H9 (cell line): ENCODE measurements around the gene MTA1. TPM values are rescaled to one million over a fixed set of nuclear protein-coding genes. Genes with fewer than 3 reads are reported as not detected.

Experiments
- DNase-seq: peaks from one replicate; pipeline ENCODE4 v3.0.0-alpha.2; 2017
- H2AFZ ChIP-seq: one replicate; pipeline ENCODE4 v1.6.1; 2013; ENCODE audit warnings: mild to moderate bottlenecking, low read length, control low read depth, moderate library complexity
- H2AK5ac ChIP-seq: 2 replicates; pipeline ENCODE4 v1.6.1; 2013; ENCODE audit warnings: low read length, control low read depth, mixed read lengths; ENCODE audit not compliant: insufficient read length
- H2BK120ac ChIP-seq: one replicate; pipeline ENCODE4 v1.6.1; 2013; ENCODE audit warnings: low read depth, mild to moderate bottlenecking, low read length, control low read depth, inconsistent platforms; ENCODE audit not compliant: poor library complexity, severe bottlenecking
- H2BK12ac ChIP-seq: 2 replicates; pipeline ENCODE4 v1.6.1; 2013; ENCODE audit warnings: low read length, control low read depth, mixed read lengths, low read depth; ENCODE audit not compliant: insufficient read length
- H2BK15ac ChIP-seq: 2 replicates; pipeline ENCODE4 v1.6.1; 2013; ENCODE audit warnings: low read depth, low read length, control low read depth
- H2BK20ac ChIP-seq: one replicate; pipeline ENCODE4 v1.6.1; 2013; ENCODE audit warnings: low read depth, mild to moderate bottlenecking, low read length, control low read depth, inconsistent platforms; ENCODE audit not compliant: poor library complexity, severe bottlenecking
- H2BK5ac ChIP-seq: 2 replicates; pipeline ENCODE4 v1.6.1; 2013; ENCODE audit warnings: low read length, control low read depth, mixed read lengths; ENCODE audit not compliant: insufficient read length
- H3K14ac ChIP-seq: 2 replicates; pipeline ENCODE4 v1.6.1; 2013; ENCODE audit warnings: low read length, control low read depth; ENCODE audit not compliant: insufficient read depth
- H3K18ac ChIP-seq: 2 replicates; pipeline ENCODE4 v1.6.1; 2013; ENCODE audit warnings: low read depth, mild to moderate bottlenecking, mixed read lengths, low read length, control low read depth; ENCODE audit not compliant: insufficient read length
- H3K23ac ChIP-seq: 2 replicates; pipeline ENCODE4 v1.6.1; 2013; ENCODE audit warnings: low read length, control low read depth, mixed read lengths, low read depth; ENCODE audit not compliant: insufficient read length
- H3K23me2 ChIP-seq: 2 replicates; pipeline ENCODE4 v1.6.1; 2013; ENCODE audit warnings: low read depth, mild to moderate bottlenecking, mixed read lengths, low read length, control low read depth; ENCODE audit not compliant: insufficient read length, poor library complexity, severe bottlenecking
- H3K27ac ChIP-seq: 2 replicates; pipeline ENCODE4 v1.5.1; 2013; ENCODE audit warnings: low read length, control low read depth, mixed read lengths, low read depth; ENCODE audit not compliant: insufficient read length
- H3K27me3 ChIP-seq: 2 replicates; pipeline ENCODE4 v1.6.1; 2013; ENCODE audit warnings: low read length, control low read depth, inconsistent platforms; ENCODE audit not compliant: insufficient read depth
- H3K4ac ChIP-seq: 2 replicates; pipeline ENCODE4 v1.6.1; 2013; ENCODE audit warnings: low read depth, mild to moderate bottlenecking, control low read depth, inconsistent platforms, low read length, moderate library complexity
- H3K4me1 ChIP-seq: 2 replicates; pipeline ENCODE4 v1.6.1; 2013; ENCODE audit warnings: low read length, control low read depth, inconsistent platforms; ENCODE audit not compliant: insufficient read depth
- H3K4me2 ChIP-seq: 2 replicates; pipeline ENCODE4 v1.6.1; 2013; ENCODE audit warnings: low read length, control low read depth, mixed read lengths; ENCODE audit not compliant: insufficient read length, insufficient read depth
- H3K56ac ChIP-seq: 2 replicates; pipeline ENCODE4 v1.6.1; 2013; ENCODE audit warnings: low read depth, mild to moderate bottlenecking, mixed read lengths, low read length, control low read depth; ENCODE audit not compliant: insufficient read length
- H3K79me1 ChIP-seq: 2 replicates; pipeline ENCODE4 v1.6.1; 2013; ENCODE audit warnings: low read depth, mild to moderate bottlenecking, moderate library complexity, low read length, control low read depth, inconsistent platforms; ENCODE audit not compliant: insufficient read depth, poor library complexity, severe bottlenecking
- H3K79me2 ChIP-seq: 2 replicates; pipeline ENCODE4 v1.6.1; 2013; ENCODE audit warnings: low read length, control low read depth, inconsistent platforms; ENCODE audit not compliant: insufficient read depth
- H3K9ac ChIP-seq: 2 replicates; pipeline ENCODE4 v1.6.1; 2013; ENCODE audit warnings: low read length, control low read depth, mixed read lengths; ENCODE audit not compliant: insufficient read length; ENCODE audit errors: extremely low read depth
- H3K9me3 ChIP-seq: one replicate; pipeline ENCODE4 v1.6.1; 2013; ENCODE audit warnings: low read depth, low read length, inconsistent platforms; ENCODE audit not compliant: control insufficient read depth
- H3T11ph ChIP-seq: one replicate; pipeline ENCODE4 v1.6.1; 2013; ENCODE audit warnings: mild to moderate bottlenecking, low read length, control low read depth, inconsistent platforms
- H4K20me1 ChIP-seq: one replicate; pipeline ENCODE4 v1.6.1; 2013; ENCODE audit not compliant: control insufficient read depth, insufficient read length, insufficient read depth
- H4K5ac ChIP-seq: 2 replicates; pipeline ENCODE4 v1.6.1; 2013; ENCODE audit warnings: low read depth, mild to moderate bottlenecking, mixed read lengths, low read length, control low read depth; ENCODE audit not compliant: insufficient read length
- H4K8ac ChIP-seq: replicated peaks from 2 replicates; pipeline ENCODE4 v1.6.1; 2013; ENCODE audit warnings: low read length, control low read depth, mixed read lengths, low read depth; ENCODE audit not compliant: insufficient read length
- H4K91ac ChIP-seq: 2 replicates; pipeline ENCODE4 v1.6.1; 2013; ENCODE audit warnings: low read depth, mild to moderate bottlenecking, moderate library complexity, mixed read lengths, low read length, control low read depth; ENCODE audit not compliant: insufficient read length
- H3K27ac Mint-ChIP-seq, 3 experiments: 2 replicates in 2 of 3; 3 replicates in 1 of 3; pipeline ENCODE4 v1.8.0; 2020 to 2021; ENCODE audit warnings: mixed read lengths in 3 of 3, mild to moderate bottlenecking in 1 of 3, moderate library complexity in 1 of 3
- H3K27me3 Mint-ChIP-seq: 2 replicates; pipeline ENCODE4 v1.8.0; 2021; ENCODE audit warnings: low read depth, mild to moderate bottlenecking, moderate library complexity, mixed read lengths
- H3K36me3 Mint-ChIP-seq, 3 experiments: 2 replicates in 2 of 3; 3 replicates in 1 of 3; pipeline ENCODE4 v1.8.0; 2020 to 2021; ENCODE audit warnings: low read depth in 3 of 3, mixed read lengths in 3 of 3; ENCODE audit not compliant: insufficient read depth in 1 of 3
- H3K4me1 Mint-ChIP-seq, 2 experiments: 2 replicates each; pipeline ENCODE4 v1.8.0; 2020; ENCODE audit warnings: mixed read lengths in 2 of 2
- H3K4me3 Mint-ChIP-seq, 2 experiments: 2 replicates in 1 of 2; 3 replicates in 1 of 2; pipeline ENCODE4 v1.8.0; 2020 to 2021; ENCODE audit warnings: mild to moderate bottlenecking in 2 of 2, mixed read lengths in 2 of 2, moderate library complexity in 1 of 2
- H3K9me3 Mint-ChIP-seq, 2 experiments: 2 replicates in 1 of 2; 3 replicates in 1 of 2; pipeline ENCODE4 v1.8.0; 2020; ENCODE audit warnings: mild to moderate bottlenecking in 2 of 2, mixed read lengths in 2 of 2, moderate library complexity in 1 of 2
- WGBS: extraction: QIAGEN DNeasy Blood & Tissue Kit; methylation state at CpG from one replicate; pipeline ENCODE4 v1.1.7; 2013; ENCODE audit warnings: missing lambda C conversion rate, low lambda C conversion rate, mixed read lengths; ENCODE audit not compliant: insufficient read length; ENCODE audit errors: extremely low coverage; 5-methylcytosine and 5-hydroxymethylcytosine counted together
- total RNA-seq: library from RNA; stranded (reverse); gene quantifications from 2 replicates; pipeline ENCODE4 v1.2.1, GENCODE V29; 2021
- TF ChIP-seq, protein P1 (sequence below): fragments of 200-600 bp; sonication (generic); conservative IDR thresholded peaks from 3 replicates; pipeline ENCODE4 v1.8.0; 2021; ENCODE audit warnings: antibody characterized with exemption, mild to moderate bottlenecking

Gene MTA1
- total RNA-seq, 1 experiment from 2014 or later: 230 TPM

DNA sequence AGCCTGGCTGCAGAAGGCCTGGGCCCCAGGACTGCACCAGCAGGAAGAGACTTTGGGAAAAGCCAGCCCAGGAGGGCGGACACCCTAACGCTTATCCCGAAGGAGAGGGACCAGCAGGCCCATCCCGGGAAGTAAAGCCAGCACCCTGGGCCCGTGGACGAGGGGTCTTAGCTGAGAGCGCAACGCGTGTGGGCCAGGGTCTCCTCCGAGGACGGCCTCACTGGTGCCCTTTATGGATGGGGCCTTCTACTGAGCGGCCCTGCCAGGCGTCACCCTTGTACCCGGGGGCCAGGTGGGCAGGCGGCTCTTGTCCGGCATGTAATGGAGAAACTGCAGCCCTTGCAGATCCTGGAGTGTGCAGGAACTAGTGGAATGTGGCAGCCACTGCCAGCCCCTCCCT is 85.5 kb downstream of the MTA1 start:
- TF ChIP-seq, protein P1, sequence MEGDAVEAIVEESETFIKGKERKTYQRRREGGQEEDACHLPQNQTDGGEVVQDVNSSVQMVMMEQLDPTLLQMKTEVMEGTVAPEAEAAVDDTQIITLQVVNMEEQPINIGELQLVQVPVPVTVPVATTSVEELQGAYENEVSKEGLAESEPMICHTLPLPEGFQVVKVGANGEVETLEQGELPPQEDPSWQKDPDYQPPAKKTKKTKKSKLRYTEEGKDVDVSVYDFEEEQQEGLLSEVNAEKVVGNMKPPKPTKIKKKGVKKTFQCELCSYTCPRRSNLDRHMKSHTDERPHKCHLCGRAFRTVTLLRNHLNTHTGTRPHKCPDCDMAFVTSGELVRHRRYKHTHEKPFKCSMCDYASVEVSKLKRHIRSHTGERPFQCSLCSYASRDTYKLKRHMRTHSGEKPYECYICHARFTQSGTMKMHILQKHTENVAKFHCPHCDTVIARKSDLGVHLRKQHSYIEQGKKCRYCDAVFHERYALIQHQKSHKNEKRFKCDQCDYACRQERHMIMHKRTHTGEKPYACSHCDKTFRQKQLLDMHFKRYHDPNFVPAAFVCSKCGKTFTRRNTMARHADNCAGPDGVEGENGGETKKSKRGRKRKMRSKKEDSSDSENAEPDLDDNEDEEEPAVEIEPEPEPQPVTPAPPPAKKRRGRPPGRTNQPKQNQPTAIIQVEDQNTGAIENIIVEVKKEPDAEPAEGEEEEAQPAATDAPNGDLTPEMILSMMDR: no peak
- no peaks in the 10 kb centered on the region for H4K20me1 ChIP-seq
- no peak overlapping the region for H4K5ac ChIP-seq
- 0 out of 4 replicates have a peak, but pooled peaks cover 0 to under 1% of the 10 kb centered on the region in 2 experiments for H3K4me1 Mint-ChIP-seq
- no peak overlapping the region for H3K4me2 ChIP-seq
- H3K79me1 ChIP-seq: no peaks in the 10 kb centered on the region
- H3K27ac ChIP-seq: no peak overlapping the region
- H2AFZ ChIP-seq: no peak overlapping the region
- H3K27ac Mint-ChIP-seq: no peak overlapping the region
- no peak overlapping the region for H3K4me3 Mint-ChIP-seq
- DNase-seq: no peak
- no peak overlapping the region for H4K91ac ChIP-seq
- H3K9me3 Mint-ChIP-seq: peaks cover 0 to 8% of the 10 kb centered on the region in 2 experiments; a peak in 2 of 5 replicates
- H3K4me1 ChIP-seq: no peaks in the 10 kb centered on the region
- H3K18ac ChIP-seq: no peak overlapping the region
- no peak overlapping the region for H3K14ac ChIP-seq
- H3K9ac ChIP-seq: no peak overlapping the region
- H3K27me3 ChIP-seq: no peaks in the 10 kb centered on the region; the same call in 1 of the 2 replicates
- no peak overlapping the region for H2BK12ac ChIP-seq
- no peak overlapping the region for H3K4ac ChIP-seq
- WGBS: no CpG with 5 or more reads among the region's 16 CpGs
- no peak overlapping the region for H3T11ph ChIP-seq
- H3K23ac ChIP-seq: no peak overlapping the region
- no peaks in the 10 kb centered on the region; a peak in 1 of 7 replicates for H3K36me3 Mint-ChIP-seq
- no peak overlapping the region for H3K56ac ChIP-seq
- no peak overlapping the region for H2AK5ac ChIP-seq
- no peak overlapping the region for H2BK5ac ChIP-seq
- no peak overlapping the region for H2BK15ac ChIP-seq
- no peak overlapping the region for H2BK20ac ChIP-seq
- H3K79me2 ChIP-seq: no peaks in the 10 kb centered on the region
- peaks cover 2% of the 10 kb centered on the region for H3K23me2 ChIP-seq
- no peaks in the 10 kb centered on the region for H3K9me3 ChIP-seq
- H2BK120ac ChIP-seq: no peak overlapping the region
- H4K8ac ChIP-seq: no peak overlapping the region
- H3K27me3 Mint-ChIP-seq: peaks cover 24% of the 10 kb centered on the region
